ENCODE data around the gene SF1.

The SF1 gene

DNA sequence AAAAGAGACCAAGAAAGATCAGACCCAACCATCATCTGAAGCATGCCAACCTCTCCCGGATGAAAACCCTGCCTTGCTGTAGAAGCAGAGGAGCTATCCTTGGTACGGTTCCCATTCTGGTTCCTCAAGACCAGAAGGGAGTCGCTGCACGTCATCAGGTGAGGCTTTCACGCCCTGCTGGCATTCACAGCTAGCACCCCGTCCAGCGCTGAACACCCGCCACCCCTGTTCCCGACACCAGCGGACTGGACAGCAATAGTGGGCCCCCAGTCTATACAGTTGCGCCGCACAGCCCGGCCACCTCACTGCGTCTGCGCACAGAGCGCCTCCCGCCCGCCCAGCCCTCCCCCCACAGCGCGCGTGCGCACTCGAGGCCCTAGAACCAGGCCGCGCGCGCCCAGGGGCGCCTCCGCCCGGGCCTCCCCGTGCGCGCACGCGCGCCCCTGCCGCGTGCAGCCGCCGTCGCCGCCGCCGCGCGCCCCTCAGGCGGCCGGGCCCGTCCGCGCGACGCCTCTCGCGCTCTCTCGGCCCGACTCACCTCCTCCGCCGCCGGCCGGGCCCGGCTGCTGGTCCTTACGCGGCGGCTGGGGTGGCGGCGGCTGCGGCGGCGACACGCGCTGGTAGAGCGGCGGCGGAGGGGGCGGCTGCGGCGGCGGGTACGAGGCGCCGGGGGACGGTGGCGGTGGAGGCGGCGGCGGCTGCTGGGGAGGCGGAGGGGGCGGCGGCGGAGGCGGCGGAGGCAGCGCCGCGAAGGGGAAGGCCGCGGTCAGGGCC lies 706 bp downstream of the SF1 start:
- peak; percentile 56 for DNase-seq

DNA sequence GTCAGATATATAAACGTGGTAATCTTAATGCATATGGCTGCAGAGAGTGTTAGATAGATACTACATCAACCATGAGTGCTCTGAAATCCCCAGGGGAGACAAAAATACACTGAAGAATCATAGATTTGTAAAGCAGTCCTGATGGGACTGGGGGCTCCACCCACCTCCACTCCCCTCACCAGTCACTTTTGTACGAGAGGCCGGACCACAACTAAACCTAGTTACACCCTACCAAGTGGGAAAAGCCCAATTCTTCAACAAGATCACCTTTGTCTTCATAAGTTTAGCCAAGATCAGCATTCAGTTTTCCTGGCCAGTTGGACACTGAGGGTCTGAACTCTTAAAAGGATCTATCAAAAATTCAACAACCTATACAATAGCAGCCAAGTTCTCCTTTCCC lies 1.5 kb downstream of the SF1 start:
- no peak for DNase-seq

DNA sequence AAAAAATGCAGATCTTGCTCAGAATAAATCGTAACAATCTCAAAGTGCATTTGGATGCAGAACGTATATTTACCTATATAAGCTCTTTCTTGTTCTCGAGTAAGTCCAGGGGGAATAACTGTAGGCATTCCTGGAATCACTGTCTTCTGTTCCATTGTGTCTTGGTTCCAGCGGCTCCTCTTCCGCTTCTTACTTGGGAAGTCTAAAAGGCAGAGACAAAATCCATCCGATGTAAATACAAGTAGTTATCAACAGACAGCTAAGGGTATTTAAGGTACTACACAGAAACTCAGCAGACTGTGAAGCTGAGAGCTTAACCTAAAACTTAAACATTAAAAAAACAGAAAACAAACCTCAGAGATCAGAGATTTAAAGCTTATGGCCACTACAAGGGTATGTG lies 1.9 kb downstream of the SF1 start:
- DNase-seq = no peak

DNA sequence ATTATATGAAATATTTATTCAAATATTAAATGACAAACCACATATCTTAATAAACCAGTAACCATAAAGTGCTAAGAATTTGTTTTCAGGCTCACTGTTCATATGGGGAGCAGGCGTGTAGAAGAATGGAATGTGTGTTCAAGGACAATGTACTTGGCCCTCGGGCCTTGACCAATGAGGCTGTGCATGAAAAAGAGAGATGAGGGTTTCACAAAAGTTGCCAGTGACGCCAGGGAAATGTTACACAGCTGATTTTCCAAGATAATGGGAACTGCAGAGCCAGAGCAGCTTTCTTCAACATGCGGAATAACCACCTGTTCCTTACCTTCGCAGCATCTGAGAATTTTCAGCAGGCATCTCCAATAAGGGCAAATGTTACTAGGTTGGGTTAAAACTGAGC lies 4.2 kb downstream of the SF1 start:
- DNase-seq = no peak

DNA sequence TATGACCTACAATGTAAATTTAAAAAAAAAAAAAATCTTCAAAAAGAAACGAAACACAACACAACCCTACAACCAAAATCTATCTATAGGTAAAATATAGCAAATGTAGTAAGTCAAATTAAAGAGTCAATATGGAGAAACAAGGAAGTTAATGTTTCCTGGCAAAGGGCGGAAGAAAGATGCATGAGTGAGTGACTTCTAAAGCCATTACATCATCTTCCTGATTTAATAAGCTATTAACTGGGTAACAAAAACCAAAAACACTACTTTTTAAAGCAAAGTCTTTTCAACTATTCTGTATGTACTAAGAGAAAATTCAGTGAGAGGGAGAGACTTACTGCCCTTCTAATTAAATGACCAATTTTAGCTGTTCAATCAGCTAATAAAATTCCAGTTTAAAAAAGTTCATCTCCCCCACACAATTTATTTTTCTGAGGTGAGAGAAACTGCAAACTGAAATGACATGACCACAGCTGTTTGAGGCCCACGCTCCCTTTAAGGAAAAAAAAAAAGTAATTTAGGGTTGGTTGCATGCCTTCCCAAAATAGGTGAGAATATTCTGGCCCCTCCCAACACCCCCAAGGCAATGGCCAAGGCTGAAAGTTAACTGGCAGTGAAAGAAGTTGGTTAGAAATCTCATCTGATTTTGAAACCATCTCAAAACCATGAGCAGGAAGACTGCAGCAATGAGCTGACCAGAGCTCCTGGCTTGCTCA lies 5.9 kb downstream of the SF1 start:
- DNase-seq = no peak

DNA sequence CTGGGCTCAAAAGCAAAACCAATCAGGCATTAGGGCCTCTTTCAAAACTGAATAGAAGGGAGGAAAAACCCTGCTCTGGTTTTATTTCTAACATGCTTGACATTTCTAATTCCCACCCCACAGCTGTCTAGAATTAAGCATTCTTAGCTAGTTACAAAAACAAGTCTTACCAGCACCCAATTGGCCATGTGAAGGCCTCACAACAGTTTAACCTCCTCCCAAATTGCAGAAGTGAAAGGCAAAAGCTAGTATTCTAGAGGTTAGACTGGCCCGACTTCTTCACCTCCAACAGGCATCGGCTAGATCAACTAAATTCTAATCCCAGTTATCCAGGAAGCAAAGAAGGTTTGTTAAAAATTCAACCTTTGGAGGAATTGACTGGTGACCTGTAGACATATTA lies 6.5 kb downstream of the SF1 start:
- DNase-seq = no peak

DNA sequence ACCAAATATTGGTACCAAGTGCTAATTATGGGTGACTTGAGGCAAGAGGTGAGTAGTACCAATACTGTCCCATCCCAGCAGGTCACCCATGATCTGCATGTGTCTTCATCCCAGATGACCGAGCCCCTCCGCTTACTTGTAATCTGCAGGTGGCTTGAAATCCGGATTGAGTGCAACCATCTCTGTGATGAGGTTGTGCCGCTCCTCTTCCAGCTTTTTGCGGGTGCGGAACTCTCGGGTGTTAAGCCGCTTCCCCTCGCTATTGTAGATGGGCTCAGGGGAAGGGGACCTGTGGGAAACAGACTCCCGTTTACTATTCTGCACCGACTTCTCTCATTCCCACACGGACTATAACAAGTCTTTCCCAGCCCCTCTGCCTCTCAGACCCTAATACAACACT lies 8.2 kb downstream of the SF1 start:
- no peak for DNase-seq

DNA sequence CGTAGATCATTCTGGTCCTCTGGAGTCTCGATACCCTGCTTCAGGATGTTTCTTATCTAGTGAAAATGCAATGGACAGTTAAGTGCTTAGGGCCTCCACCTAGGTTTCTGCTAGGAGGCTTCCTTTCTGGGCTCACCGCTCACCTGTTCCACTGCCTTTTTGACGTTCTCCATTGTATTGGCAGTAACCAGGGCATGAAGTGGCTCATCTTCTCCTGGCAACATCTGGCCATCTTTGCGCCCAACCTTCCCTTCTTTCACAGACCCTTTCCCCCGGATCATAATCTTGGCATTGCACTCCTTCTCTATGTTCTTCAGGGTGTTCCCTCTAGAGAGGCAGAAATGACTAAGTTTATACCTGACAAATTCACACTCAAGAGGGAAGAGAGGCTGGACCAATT lies 9.1 kb downstream of the SF1 start:
- DNase-seq = no peak

DNA sequence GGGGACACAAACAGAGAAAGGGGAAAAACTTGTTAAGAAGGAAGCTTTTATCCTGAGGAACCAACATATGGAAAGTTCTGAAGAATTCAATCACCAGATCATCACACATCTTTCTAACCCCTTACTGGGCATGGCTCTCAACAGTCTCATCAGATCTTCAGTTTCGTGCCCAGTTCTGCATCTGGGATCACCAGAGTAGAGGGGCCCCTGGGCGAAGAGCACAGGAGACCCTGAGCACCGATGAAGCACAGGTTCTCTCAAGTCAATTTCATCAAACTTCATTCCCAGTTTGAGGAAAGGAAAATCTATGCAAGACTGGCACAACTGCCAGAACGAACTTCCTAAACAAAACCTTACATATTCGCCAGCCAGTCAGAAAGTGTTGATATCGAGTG lies 10.0 kb downstream of the SF1 start:
- DNase-seq = no peak

DNA sequence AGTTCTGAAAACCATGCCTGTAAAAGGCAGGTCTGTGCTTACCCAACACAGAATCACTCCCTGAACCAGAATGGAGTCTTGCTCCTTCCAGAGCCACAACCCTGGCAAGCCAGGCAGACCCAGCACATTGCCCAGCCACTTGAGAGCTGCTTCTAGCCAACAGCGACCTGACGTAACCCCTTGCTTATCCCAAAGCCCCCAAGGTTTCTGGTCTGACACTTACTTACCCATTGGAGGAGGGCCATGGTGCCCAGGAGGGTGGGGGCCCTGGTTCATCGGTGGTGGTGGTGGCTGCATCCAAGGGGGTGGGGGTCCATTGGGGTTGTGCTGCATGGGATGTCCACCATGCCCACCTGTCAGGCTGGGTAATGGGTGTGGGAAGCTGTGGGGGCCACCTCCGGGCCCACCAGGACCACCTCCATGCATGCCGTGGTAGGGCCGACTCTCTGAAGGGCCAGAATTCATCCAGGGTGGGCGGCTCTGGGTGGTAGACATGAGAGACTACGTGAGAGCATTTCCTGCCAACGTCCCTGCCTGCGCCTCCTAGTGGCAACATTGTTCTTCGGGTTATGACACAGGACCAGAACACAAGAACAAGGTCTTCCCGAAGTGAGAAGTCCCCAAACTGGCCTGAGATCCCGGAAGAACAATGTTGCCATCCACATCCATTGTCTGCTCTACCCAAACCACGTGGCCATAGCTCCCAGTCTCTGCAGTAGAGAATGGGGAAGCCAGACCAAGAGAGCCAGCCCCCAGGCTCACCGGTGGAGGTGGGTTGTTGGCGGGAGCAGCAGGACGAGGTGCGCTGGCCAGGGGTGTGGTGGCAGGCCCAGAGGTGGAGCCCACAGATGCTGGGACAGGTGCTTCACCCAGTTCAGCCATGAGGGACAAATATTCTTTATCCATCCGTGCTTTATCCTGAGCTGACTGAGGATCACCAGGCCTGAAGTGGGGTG lies 10.7 kb downstream of the SF1 start:
- DNase-seq = peak; percentile 6

DNA sequence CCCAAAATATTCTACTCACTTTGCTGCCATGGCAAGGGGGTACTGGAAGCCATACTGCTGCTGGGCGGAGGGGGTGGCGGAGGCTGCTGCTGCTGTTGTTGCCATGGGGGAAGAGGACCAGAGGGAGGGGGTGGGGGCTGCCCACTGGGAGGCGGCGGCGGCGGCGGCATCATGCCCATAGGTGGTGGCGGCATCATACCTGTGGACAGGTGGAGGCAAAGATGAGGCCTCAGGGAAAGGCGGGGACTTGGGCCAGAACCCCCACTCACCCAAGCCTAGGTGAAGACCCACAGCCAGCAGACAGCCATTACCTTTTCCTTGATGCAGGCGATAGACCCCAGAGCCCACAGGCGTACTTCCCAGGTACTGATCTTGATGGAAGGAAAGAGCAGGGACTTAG lies 11.5 kb downstream of the SF1 start:
- no peak for DNase-seq

DNA sequence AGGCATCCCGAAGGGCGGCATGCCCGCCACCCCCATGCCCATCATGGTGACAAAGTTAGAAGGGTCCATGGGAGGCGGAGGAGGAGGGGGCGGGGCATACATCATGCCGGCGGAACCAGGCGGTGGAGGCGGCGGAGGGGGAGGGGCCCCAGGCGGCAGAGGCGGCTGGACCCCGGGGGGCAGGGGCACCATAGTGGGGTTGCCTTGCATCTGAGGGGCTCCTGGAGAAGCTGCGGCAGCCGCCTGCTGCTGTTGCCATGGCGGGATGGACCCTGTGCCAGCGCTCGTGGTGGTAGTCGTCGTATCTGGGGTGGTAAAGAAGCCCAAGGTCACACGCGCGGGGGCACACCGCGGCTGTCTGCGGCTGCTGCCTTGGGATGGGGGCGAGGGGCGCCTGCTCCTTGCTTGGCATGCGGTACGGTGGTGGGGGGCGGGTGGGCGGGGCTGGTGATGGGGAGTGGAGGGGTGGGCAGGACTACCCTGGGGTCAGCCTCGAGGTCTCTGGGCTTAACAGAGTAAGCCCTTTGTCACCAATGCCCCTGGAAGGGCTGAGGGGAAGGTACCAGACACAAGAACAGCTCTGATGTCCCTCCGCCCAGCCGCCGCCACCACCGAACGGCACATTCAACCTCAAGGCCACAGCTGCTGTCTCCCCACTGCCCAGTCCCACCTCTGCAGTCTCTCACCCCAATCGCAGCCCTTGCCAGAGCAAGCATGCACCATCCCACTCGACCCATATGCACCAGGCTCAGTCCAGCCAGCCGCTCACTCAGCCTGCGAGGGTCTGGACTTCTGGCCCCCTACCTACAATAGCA lies 12.3 kb downstream of the SF1 start:
- DNase-seq = no peak

DNA sequence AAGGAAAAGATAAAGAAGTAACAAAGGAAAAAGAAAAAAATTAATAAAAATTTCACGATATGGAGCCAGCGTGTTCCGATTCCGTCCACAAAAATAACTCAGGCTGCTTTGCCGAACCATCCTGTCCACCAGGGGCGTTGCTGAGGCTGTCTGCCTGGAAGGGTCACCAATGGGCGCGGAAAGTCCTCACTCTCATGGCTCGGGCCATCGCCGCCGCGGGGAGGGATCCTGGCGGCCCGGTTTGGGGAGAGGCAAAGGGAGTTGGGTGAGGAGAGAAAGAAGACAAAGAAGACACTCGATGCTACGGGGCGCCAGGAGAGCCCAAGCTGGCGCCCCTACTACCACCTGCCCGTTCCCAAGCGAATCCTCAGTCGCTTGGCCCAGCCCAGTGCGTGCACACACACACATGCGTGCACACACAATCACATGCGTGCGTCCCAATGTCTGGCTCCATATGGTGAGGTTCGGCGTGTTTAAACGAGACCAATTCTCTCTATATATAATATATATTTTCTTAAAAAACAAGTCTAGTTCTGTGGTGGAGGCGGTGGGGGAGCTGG lies 13.0 kb downstream of the SF1 start:
- no peak for DNase-seq

DNA sequence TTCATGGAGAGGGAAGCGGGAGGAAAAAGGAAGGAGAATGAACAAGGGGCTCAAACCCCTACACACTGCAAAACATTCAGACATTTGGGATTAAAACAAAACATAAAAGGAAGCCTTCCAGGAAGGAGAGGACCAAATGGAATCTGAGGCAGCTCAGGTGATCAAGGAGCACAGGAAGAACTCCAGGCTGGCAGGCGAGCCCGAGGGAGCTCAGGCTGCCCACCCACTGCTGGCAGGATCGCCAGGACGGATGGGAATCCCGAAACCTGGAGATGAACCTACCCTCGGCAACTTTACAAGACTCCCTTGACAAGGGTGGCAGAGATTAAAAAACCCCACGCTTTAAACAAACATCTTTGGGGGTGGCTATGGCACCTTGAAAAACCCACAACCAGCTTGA lies 13.6 kb downstream of the SF1 start:
- no peak for DNase-seq

DNA sequence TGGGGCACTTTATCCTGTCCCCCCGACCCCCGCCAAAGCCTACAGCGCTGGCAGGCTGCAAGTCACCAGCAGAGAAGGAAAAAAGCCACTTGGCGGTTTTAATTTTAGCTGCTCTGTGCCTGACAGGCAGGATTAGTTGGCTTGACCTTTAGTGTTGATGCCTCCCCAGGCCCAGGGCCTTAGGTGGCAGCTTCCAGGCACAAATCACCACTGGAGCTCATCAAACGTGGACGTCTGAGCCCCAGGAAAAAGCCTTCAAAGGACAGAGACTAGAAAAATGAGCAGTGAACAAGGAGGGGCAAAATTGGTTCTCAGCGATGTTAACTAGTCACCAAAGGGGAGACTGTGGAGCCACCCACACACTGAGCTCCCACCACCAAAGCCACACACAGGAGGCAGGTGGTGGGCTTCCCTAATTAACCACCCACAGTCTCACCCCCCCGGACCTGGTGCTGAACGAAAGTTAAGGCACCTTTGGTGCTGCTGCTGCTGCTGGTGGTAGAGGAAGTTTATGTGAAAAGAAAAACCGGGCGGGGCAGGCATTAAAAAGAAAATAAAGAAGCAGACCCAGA lies 14.2 kb downstream of the SF1 start:
- DNase-seq = no peak

DNA sequence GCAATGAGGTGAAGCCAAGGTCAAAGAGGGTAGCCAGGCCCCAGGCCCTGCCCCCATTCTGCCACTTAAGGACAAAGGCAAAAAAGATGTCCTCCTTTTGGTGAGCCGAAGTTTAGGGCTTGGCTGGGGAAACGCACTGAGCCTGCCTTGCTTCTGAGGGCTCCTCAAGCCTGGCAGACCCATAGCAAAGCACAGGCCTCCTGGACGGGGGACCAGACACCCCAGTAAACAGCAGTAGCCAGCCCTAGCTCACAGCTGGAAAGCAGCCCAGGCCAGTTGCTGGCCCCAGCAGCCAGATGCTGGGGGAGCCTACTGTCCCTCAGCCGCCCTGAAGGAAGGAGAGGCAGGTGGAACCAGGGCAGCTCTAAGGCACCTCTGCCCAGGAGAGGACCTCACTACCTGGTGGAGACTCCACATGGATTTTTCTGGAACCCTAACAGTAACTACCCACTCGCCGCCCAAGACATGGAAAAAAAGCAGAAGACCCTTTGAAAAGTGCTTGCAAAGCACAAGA lies 14.8 kb downstream of the SF1 start:
- no peak for DNase-seq

DNA sequence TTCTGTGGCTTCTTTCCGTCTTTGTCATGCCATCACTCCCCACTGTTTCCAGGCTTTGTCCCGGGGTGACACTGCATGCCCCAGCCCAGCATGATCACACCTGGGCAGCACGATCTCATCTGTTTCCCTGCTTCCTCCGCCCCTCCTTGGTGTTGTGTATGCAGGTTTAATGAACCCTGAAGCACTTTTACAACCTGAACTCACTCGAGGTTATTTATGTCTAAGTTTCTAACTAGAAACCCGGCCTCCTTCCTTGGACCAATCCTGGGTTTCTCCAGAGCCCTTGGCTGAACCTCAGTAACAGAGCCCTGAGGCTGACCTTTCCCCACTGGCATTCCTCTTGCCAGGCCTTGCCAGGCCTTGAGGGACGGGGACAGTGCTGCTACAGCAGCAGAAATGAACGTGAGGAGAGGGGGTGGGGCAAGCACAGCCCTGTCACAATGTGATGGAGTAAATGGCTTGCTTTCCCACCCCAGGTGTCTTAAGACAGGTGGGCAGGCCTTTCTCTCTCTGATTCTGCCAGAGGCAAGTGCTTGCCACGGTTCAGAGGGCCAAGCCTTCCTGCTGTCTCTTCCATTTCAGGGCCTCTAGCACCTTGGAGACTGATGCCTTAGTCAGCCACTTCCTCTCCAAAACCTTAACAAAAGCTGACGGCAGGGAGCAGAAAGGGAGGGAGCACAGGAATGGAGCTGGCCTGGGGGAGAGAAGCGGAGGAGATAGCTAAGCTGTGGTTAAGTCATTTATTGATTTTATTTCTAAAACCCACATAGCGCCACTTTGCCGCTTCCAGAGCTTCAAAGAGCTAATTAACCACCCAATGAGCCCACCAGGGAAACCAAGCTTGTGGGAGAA lies 15.4 kb downstream of the SF1 start:
- peak; percentile 74 for DNase-seq

DNA sequence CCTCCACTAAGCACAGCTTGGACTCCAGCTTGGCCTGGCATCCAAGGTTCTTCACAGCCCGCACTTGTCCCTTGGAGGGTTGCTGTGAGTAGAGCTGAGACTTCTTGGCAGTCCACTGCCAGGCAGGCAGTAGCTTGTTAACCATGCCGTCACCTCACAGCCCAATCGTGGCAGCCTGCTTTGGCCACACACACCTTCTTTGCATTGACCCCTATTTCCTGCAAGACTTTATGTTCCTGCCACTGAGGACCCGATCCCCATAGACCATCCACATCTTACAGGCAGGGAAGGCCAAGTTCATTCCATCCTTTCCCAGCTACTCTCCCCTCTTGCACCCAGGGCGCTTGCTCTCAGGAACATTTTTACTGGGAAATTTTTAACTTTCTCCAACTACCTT lies 16.1 kb downstream of the SF1 start:
- no peak for DNase-seq

DNA sequence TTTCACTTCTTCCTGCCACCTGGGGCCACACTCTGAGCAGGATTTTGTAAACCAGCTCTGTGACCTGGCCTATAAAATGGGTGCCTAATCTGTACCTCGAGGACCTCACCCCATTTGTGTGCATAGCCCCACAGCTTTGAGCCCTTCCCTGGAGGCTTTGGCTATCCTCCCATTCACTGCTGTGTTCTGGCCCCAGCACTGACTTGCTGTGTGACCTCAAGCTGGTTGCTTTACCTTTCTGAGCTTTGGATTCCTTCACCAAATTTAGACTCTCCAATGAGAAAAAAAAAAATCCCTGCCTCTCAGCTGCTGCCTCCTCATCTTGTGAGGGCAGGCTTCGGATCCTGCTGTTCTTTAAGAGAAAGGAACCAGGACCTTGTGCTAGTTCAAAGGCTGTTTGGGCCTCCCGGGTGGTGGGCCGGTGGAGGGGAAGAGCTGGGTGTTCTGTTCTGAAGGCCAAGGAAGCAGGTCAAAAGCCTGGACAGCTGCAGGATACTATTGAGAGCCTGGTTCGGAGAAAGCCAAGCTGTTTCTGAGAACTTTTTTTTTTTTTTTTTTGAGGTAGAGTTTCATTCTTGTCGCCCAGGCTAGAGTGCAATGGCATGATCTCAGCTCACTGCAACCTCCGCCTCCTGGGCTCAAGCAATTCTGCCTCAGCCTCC lies 17.5 kb downstream of the SF1 start:
- DNase-seq = no peak
